Ramos (cell line): Measurements from ENCODE around the gene ADIPOR2.
"Not testable (repeated sequence)": the region's sequence is repeated elsewhere in the genome, so short reads cannot be mapped to it uniquely, and the experiment has no call there.

Source experiments
- in situ Hi-C: fragments of 300-500 bp; cut with MboI; formaldehyde crosslinking; loops from one replicate; pipeline ENCODE4 v1.14.3; 2022; ENCODE audit warnings: low sequenced_read_pairs; ENCODE audit not compliant: unreplicated experiment

Gene ADIPOR2

DNA sequence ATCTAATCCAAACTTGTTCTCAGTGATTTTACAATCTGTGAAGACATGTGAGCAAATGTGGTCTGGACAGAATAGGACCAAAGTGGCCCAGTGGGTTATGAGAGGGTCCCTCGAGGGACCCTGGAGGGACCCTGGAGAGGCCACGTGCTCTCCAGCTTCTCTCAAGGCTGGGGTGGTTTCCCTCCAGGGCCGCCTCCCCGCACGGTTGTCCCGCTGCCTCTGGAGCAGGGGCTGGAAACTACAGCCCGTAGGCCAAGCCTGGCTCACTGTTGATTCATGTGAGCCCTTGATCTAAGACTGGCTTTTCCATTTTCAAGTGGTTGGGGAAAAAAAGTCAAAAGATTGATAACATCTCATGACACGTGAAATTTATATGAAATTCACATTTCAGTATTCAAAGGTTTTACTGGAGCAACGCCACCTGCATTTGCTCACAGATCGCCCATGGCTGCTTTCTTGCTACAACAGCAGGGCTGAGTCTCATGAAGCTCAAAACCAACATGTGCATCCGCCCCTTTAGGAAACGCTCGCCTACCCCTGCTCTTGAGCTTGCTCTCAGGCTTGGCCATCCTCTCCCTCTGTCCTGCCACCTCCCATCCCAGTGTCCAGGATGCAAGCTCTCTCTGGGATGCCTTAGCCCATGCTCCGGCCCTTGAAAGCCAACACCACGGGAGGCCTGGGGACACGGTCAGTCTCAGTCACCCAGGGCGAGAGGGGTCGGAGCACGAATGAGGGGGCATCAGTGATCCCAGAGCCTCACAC is 117.3 kb downstream of the ADIPOR2 start:
- in situ Hi-C loops, result loop anchor here (5.0 kb wide), 1 partner anchor 129 kb away; no protein-coding TSS in a partner anchor

- in situ Hi-C loops, result loop anchor here (5.0 kb wide), 1 partner anchor 128 kb away; no protein-coding TSS in a partner anchor
Measured at GRCh38 chr12:1808798-1809480, 118.1 kb downstream of the ADIPOR2 start.

DNA sequence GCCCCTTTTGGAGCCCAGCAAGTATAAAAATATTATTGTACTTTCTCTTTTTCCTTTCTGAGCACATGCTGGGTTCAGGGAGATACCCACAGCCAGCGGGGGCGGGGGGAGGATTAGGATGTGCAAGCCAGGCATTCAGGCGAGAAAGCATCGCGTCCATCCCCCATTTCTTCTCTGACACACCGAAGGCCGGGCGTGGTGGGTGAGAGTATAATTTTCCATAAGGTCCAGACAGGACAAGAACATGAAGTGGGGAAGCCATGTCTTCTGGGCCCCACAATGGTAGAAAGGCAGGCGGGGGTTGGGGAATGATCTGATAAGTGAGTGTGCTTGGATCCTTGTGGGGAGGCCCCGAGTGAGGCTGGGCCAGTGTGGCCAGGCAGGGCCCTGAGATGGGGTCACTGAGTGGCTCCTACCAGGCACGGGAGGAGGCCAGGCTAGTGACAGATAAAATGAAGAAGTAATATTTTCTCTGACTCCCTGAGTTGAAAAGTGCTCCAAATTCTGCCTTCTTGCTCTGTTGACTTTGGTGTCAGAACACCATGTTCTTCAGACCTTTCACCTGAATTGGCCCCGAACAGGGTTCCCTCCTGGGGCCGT is 118.8 kb downstream of the ADIPOR2 start:
- in situ Hi-C loops, result loop anchor here (5.0 kb wide), 1 partner anchor 128 kb away; no protein-coding TSS in a partner anchor

- in situ Hi-C loops, result no loop called here
Measured at GRCh38 chr12:1810201-1810930, 119.5 kb downstream of the ADIPOR2 start.

DNA sequence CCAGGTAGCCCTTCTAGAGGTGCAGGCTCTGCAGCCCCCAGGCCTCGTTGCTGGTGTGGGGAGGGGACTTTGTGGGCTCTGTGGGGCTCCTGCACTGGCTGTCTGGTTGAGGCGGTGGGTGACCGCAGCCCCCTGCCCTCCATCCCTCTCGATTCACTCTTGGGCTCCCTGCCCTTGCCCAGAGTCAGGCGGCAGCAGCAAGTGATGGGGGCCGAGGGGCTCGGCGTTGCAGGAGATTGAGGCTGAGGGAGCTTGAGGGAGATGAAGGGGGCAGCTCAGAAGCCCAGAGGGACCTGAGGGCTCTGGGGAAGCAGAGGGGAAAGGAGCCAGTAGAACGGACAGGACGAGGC is 120.0 kb downstream of the ADIPOR2 start:
- in situ Hi-C loops, result no loop called here

DNA sequence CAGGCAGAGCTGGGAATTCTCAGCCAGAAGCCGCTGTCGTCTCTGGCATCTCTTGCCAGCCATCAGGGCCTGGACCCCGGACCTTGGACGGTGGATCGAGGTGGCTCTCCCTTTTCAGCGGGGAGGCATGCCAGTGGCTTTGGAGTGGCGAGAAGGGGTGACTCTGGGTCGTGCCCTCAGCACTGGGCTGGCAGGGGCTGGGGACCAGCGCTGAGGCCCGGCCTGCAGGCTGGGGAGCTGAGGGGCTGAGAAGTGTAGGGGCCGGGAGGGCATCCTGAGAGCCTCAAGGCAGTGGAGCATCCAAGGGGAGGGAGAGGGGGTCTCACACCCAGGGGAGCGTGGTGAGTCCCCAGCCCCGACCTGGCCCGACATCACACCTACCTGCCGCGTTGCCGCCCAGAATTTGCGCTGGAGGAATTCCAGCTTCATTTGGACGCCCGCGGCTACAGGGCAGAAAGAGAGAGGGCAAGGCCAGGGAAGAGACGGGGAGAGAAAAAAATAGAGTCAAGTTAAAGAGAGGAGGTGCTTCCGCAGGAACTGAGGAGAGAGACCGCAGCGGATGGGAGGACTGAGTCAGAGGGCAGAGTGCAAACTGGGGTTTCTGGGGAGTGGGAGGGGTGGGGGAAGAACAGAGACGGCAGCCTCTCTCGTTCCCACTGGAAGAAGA is 120.5 kb downstream of the ADIPOR2 start:
- in situ Hi-C loops, result no loop called here

- in situ Hi-C loops, result no loop called here
Measured at GRCh38 chr12:1811948-1812291, 121.0 kb downstream of the ADIPOR2 start.

- in situ Hi-C loops, result no loop called here
Measured at GRCh38 chr12:1812650-1813302, 121.9 kb downstream of the ADIPOR2 start.

DNA sequence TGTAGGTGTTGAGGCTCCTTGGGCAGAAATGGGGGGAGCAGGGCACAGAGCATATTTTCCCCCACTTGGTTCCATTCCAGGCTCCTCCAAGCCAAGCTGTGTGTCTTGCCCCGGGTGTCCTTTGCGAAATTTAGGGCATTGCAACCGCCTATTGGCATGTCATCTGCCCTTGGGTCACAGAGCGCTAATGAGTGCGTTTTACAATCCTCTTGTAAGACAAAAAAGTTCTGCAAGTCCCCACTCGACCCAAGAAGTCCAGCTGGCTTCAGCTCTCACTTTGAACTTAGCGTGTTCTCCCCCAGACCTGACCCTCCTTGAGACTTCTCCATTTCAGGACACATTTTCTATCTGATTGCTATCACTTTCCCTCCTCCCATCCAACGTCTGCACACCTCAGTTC is 123.4 kb downstream of the ADIPOR2 start:
- in situ Hi-C loops, result no loop called here

- in situ Hi-C loops, result no loop called here
Measured at GRCh38 chr12:1815108-1815507, 124.2 kb downstream of the ADIPOR2 start.

DNA sequence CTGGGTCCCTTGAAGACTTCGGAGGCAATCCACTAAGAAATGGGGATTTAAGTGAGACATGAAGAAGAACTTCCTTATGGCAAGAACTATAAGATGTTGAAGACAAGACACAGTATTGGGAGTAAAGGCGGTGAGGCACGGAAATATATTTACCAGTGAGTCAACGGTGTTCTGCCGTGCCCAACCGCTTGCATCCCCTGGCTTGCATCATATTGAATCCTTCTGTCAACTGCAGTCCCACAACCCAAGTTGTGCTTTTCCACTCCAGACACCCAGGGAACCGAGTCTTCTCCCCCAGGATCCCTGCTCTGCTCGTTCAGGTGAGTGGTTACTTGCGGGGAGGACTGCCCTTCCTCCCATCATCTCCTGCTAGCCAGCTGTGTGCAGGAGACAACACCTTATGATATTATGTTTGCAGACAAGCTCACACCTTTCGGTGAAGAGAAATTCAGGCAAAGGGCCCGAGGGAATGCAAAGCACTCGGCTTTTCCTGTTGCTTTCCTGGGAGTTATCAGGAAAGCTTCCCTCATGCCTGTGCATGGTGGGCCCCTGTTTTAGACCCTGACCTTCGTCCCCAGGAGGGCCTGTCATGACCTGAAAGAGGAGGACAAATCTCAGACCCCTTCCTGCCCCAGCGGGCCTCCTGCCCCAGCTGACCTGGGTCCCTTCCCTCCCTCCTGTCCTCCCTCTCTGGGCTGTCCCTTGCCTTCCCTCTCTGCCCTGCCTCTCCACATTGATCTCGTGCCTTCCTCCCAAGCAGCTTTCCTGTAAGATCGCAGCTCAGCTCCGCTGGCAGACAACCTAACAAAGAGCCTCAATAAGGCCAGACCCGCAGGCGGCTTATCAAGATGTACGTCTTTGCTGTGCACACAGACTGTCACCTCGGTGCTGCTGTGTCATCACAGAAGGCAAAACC is 125.2 kb downstream of the ADIPOR2 start:
- in situ Hi-C loops, result no loop called here

- in situ Hi-C loops, result no loop called here
Measured at GRCh38 chr12:1816730-1817348, 126.0 kb downstream of the ADIPOR2 start.

GRCh38 chr12:1817928-1818327 is 127.1 kb downstream of the ADIPOR2 start:
- in situ Hi-C loops, result not testable (repeated sequence)

- in situ Hi-C loops, result no loop called here
Measured at GRCh38 chr12:1819050-1819449, 128.2 kb downstream of the ADIPOR2 start.

DNA sequence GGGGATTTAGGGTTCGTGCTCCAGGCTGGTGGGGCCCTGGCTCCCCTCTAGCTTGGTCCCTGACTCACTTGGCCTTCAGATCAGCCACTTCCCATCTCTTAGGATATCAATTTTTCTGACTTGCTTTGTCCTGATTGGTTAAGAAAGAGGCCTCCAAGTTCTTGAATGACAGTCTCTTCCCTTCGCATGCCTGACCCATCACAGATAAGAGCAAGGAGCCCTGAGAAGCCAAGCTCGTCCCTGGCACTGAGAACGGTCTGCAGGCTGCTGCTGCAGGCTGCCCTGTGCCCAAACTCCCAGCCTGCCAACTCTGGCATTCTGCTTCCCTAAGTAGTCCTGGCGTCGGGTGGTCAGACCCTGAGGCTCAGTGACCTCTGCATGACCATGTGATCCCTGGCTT is 128.7 kb downstream of the ADIPOR2 start:
- in situ Hi-C loops, result no loop called here

DNA sequence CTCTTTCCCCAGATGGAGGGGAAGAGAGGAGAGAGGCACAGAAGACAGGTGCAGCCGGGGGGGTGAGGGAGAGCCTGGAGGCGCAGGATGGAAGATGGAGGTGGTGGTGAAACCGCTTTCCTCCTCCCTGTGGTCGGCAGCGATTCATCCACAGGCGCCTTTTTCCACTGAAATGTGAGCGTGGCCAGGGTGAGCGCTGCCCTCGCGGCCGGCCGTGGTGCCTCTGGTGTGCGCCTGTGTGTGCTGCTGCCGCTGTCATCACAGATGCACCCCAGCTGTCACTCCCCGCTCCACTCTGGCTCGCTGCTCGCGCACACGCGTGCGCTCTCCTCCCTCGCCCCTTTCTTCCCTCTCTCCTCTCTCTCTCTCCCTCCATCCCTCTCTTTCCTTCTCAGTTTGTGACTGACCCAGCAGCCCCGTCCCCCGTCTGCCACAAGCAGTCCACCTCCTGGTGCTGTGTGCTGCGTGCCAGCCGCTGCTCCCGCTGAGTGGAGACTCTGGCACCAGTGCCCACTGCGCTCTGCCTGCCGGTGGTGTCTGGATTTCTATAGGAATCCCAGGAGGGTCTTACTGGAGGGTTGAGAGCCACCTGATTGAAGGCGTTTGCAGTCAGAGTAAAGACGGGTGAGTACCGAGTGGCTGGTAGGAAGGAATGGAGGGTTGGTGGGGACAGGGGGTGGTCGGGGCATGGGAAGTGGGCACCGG is 129.5 kb downstream of the ADIPOR2 start, which contains the start of gene LRTM2:
LRTM2 (plus strand) TSS at position 375 of the 705 bp plus-strand sequence. CDS start 7,584 bp downstream, outside the sequence.
- in situ Hi-C loops, result no loop called here

- in situ Hi-C loops, result no loop called here
Measured at GRCh38 chr12:1820896-1821291, 130.0 kb downstream of the ADIPOR2 start.

DNA sequence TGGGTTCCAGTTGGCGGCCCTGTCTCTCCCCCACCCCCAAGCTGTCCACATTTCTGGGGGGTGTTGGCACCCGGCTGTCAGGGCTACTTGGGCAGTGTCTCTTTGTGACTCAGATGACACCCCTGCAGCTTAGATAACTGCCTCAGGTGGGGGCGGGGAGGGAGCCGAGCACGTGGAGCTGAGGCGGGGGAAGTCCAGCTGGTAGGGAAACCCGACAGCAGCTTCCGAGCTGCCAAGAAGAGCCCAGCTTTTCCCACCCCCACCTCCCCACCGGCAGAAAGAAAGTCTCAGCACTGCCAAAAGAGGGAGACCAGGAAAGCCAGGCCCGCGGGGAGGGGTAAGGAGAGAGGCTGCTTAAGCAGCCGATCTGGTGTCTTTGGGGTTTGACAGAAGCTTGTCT is 130.9 kb downstream of the ADIPOR2 start:
- in situ Hi-C loops, result no loop called here
